Measurements from ENCODE around the gene ZC3H13.

The ZC3H13 gene

DNA sequence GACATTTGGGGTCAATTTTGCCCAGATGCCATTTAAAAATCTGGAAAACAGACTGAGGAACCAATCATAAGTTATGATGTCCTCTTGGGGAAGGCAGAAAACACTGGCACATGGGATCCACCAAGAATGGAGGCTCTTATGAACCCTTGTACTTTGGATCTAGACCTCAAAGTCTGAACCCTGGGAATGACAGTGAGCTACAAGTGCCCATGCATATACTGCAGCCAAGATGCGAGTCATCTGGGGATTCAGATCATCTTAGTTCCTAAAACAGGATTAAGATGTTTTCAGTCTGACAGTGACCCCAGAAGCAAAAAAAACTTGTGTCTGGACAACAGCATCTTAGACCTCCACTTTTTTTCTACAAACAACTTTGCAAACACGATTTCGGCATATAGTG is 100.8 kb downstream of the ZC3H13 start:
- Mint-ChIP-seq H3K36me3 (peaks cover 9 to 22% of the 10 kb centered on the region in 2 donors), H3K4me1 (peaks cover 2 to 13% of the 10 kb centered on the region in 2 donors), H3K9me3 (no peaks in the 10 kb centered on the region), H3K4me3 (no peak overlapping the region), H3K27me3 (no peaks in the 10 kb centered on the region), H3K27ac (no peak overlapping the region)
- ATAC-seq (replicated peaks) (no peak), DNase-seq (no peak)

DNA sequence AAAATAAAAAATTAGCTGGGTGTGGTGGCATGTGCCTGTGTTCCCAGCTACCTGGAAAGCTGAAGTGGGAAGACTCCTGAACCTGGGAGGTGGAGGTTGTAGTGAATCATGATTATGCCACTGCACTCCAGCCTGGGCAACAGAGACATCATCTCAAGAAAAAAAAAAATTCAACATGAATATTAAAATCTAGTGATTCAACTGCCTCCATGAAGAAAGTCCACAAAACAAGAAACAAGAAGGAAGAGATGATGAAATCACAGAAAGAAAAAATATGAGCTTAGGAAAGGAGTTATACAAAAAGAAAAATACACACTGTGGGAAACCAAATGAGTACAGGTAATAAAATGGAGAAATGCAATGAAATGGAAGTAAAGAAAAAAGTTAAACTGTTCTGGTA is 101.4 kb downstream of the ZC3H13 start:
- Mint-ChIP-seq H3K36me3 (peaks cover 8 to 17% of the 10 kb centered on the region in 2 donors), H3K9me3 (no peaks in the 10 kb centered on the region), H3K27ac (no peak overlapping the region), H3K4me3 (no peak overlapping the region), H3K4me1 (peaks cover 2 to 13% of the 10 kb centered on the region in 2 donors), H3K27me3 (no peaks in the 10 kb centered on the region)
- DNase-seq, result no peak
- ATAC-seq (replicated peaks), result no peak

DNA sequence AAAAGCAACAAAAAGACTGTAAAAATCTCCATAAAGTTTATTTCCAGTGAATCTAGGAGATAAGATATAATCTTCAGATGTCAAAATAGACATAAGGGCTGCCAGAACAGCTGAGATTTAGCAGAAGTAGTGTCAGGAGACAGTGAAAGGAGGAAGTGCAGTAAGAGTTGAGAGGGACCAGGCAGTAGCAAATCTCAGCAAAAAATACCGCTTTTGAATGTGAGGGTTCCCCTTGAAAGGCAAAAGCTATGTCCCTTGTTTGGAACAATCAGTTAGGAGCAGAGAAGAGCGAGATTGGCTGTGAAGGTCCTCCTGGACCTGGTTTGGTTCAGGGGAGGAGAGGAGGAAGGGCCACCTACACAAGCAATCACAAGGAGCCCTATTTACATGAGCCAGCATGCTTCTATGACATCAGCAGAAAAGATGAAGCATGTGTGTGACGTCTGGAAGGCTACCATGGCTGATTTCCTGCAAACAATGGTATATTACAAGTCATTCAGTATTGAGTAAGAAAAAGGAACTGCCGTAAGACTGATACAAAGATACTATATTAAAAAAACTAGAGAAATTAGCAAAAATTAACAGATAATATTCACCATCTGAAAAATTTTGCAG is 102.1 kb downstream of the ZC3H13 start:
- no peaks in the 10 kb centered on the region for H3K9me3 Mint-ChIP-seq
- H3K36me3 Mint-ChIP-seq, result peaks cover 5 to 12% of the 10 kb centered on the region in 2 donors
- DNase-seq (no peak), ATAC-seq (replicated peaks) (no peak)
- no peaks in the 10 kb centered on the region for H3K27me3 Mint-ChIP-seq
- peaks cover 2 to 13% of the 10 kb centered on the region in 2 donors for H3K4me1 Mint-ChIP-seq
- no peak overlapping the region for H3K27ac Mint-ChIP-seq
- H3K4me3 Mint-ChIP-seq, result no peak overlapping the region

DNA sequence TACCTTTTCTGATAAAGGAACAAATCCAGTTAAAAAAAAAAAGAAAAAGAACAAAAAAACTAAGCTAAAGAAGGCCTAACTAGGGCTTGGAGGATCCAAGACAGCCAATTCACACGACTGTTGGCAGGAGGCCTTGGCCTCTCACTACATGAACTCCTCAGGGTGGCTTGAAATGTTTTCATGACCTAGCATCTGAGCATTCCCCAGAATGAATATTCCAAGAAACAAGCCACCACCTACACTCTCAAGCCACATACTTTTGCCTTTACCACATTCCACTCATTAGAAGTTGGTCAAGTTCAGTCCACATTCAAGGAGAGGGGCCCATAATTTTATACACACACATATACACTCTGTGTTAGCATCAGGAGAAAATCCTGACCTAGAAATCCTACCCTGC is 103.4 kb downstream of the ZC3H13 start:
- no peak for ATAC-seq (replicated peaks)
- DNase-seq, result no peak
- Mint-ChIP-seq H3K4me1 (peaks cover 2 to 13% of the 10 kb centered on the region in 2 donors), H3K27ac (no peak overlapping the region), H3K36me3 (peaks cover 5 to 12% of the 10 kb centered on the region in 2 donors), H3K9me3 (no peaks in the 10 kb centered on the region), H3K4me3 (no peak overlapping the region), H3K27me3 (no peaks in the 10 kb centered on the region)

DNA sequence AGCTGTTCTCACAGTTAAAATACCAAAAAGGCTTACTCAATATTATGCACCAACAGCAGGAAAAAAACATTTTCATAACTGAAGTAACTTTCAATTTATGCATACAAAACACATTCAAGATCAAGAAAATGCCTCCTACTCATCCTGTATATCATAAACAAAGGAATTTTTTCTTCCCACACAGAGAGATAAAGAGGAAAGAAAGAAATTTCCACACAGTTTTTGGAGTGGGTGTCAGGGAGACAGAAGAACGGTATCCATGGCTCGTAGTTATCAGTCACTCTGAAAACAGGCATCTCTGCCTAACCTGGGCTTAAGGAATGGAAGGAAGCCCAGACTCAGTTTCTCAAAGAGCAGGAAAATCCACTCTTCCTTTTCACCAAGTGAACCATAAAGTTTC is 108.6 kb downstream of the ZC3H13 start:
- H3K9me3 Mint-ChIP-seq, result peaks cover 0 to 3% of the 10 kb centered on the region in 2 donors
- H3K36me3 Mint-ChIP-seq, result no peaks in the 10 kb centered on the region
- H3K4me3 Mint-ChIP-seq, result no peak overlapping the region
- H3K27ac Mint-ChIP-seq, result no peak overlapping the region
- no peaks in the 10 kb centered on the region for H3K4me1 Mint-ChIP-seq
- H3K27me3 Mint-ChIP-seq, result peaks cover 0 to 6% of the 10 kb centered on the region in 2 donors
- no peak for DNase-seq
- no peak for ATAC-seq (replicated peaks)

DNA sequence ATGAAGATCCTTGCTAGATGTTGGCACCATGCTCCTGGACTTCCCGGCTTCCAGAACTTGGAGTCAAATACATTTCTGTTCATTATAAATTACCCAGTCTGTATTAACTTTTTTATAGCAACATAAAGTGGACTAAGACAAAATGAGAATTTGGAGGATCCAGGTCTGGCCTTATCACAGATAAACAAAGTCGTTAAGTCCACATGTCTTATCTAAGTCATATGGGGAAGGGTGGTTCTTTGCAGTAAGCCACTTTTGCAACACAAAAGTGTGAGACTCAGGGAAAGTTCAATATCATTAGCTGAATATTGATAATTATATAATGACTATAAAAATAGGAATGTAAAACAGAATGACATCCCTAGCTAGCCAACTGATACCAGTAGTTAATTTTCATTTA is 109.4 kb downstream of the ZC3H13 start:
- DNase-seq (no peak), ATAC-seq (replicated peaks) (no peak)
- peaks cover 0 to 6% of the 10 kb centered on the region in 2 donors for H3K27me3 Mint-ChIP-seq
- H3K4me1 Mint-ChIP-seq, result no peaks in the 10 kb centered on the region
- H3K36me3 Mint-ChIP-seq, result no peaks in the 10 kb centered on the region
- H3K4me3 Mint-ChIP-seq, result no peak overlapping the region
- no peak overlapping the region for H3K27ac Mint-ChIP-seq
- peaks cover 0 to 3% of the 10 kb centered on the region in 2 donors for H3K9me3 Mint-ChIP-seq

DNA sequence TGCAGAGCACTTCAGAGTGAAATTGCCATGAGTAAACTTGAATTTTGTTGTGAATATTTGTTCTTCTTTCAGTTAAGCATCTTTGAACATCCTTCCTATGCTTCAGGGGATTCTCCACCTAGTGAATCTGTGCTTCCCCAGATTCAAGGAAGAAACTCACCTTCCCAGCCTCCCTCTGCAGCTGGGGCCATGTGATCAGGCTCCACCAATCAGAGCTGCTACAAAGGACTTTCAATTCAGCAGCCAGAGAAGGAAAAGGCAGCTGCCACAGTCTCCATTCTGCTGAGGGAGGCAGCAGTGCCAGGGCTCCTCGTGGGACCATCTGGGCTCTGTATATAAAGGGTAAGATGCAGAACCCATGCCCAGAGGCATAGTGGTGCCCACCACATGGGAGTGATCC is 111.3 kb downstream of the ZC3H13 start:
- Mint-ChIP-seq H3K27me3 (peaks cover 0 to 6% of the 10 kb centered on the region in 2 donors), H3K4me3 (no peak overlapping the region), H3K27ac (no peak overlapping the region), H3K4me1 (no peaks in the 10 kb centered on the region), H3K36me3 (no peaks in the 10 kb centered on the region), H3K9me3 (peaks cover 0 to 3% of the 10 kb centered on the region in 2 donors)
- DNase-seq, result no peak
- ATAC-seq (replicated peaks), result no peak

DNA sequence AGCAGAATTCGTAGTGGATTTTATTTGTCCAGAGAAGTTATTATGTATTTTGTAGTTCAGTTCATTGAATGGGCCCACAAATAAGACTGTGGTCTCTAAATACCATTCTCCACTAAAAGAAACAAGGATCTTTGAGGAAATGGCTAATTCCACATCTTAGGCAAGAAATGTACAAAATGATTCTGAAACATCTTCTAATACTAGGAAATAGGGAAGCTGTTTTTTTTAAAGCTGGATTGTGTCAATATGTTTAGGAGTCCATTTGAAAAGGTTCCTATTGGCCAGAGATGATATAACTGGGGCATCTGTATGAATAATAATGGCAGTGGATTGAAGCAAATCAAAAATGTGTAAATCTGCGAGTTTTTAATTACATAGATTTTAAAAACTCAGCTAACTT is 112.5 kb downstream of the ZC3H13 start:
- no peak overlapping the region for H3K27ac Mint-ChIP-seq
- H3K36me3 Mint-ChIP-seq, result no peaks in the 10 kb centered on the region
- H3K4me1 Mint-ChIP-seq, result no peaks in the 10 kb centered on the region
- no peak overlapping the region for H3K4me3 Mint-ChIP-seq
- peaks cover 0 to 8% of the 10 kb centered on the region in 2 donors for H3K27me3 Mint-ChIP-seq
- DNase-seq (no peak), ATAC-seq (replicated peaks) (no peak)
- H3K9me3 Mint-ChIP-seq, result peaks cover 0 to 3% of the 10 kb centered on the region in 2 donors

DNA sequence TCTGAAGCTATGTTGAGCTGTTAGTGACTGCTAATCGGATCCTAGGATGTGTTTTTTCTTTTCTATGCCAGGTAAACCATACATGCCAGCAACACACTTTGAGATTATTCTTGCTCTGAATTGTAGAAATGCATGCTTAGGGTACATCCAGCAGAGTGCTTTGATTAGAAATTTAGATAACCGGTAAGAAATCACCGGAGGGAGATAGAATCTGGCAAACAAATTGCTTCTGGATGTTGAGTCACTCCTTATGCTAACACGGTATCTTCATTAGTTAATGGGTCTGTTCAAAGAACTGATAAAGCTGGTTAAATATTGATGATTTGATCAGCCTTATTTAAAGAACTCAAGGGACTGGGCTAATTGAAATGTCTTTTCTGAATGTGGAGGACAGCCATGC is 115.9 kb downstream of the ZC3H13 start:
- Mint-ChIP-seq H3K4me1 (no peaks in the 10 kb centered on the region), H3K27me3 (peaks cover 12 to 21% of the 10 kb centered on the region in 2 donors), H3K4me3 (no peak overlapping the region), H3K9me3 (no peaks in the 10 kb centered on the region), H3K27ac (no peak overlapping the region), H3K36me3 (no peaks in the 10 kb centered on the region)
- no peak for DNase-seq
- no peak for ATAC-seq (replicated peaks)

DNA sequence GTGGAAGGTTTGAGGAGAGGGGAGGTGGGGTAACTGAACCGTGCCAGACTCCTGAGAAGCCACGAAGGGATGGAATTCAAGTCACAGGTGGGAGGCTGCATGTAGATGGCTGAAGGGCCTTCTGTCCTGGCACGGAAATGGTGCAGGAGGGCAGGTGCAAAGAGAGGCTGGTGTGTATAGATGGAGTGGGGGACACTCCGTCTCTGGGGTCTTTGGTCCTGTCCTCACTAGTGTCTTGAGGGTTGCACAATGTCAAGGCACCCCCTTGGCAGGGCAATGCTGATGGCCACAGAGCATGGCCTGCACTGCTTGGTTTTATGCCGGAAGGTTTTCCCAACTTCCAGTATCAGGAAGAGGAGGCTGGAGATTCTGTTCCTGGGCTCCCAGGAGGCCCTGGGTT is 118.3 kb downstream of the ZC3H13 start:
- ATAC-seq (replicated peaks) (no peak), DNase-seq (no peak)
- no peaks in the 10 kb centered on the region for H3K9me3 Mint-ChIP-seq
- H3K27me3 Mint-ChIP-seq, result peaks cover 12 to 21% of the 10 kb centered on the region in 2 donors
- H3K27ac Mint-ChIP-seq, result no peak overlapping the region
- H3K36me3 Mint-ChIP-seq, result no peaks in the 10 kb centered on the region
- H3K4me3 Mint-ChIP-seq, result no peak overlapping the region
- H3K4me1 Mint-ChIP-seq, result no peaks in the 10 kb centered on the region

DNA sequence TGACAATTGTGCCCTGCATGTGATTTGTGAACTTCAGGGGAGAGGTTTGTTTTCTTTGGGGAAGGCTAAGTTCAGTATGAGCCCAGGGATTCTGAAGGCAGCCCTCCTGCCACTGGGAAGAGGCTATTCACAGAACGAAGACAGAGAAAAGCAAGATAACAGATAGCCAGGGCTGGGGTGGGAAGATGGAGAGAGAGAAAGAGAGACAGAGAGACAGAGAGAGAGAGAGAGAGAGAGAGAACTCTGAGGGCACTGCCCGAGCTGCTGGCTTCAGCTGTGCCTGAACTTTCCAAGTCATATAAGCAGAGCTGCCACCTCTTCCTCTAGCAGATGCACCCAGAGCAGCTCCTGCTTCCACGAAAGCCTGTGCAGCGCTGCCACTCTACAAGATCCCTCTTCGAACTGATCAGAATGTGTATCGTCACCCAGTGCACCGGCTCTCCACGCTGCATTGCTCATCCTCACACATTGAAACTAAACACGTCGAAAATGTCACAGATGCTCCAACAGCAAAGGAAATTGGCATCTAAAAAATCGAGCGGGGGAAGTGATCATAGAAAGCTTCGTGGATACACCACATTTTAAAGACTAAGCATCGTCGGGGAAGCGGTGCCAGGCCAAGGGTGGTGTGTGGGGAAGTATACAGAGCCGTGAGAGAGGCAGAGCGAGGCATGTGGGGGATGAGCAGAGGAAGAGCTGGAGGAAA is 119.2 kb downstream of the ZC3H13 start:
- Mint-ChIP-seq H3K27me3 (peaks cover 12 to 21% of the 10 kb centered on the region in 2 donors), H3K4me3 (no peak overlapping the region), H3K4me1 (no peaks in the 10 kb centered on the region), H3K27ac (no peak overlapping the region), H3K9me3 (no peaks in the 10 kb centered on the region), H3K36me3 (no peaks in the 10 kb centered on the region)
- ATAC-seq (replicated peaks), result no peak
- no peak for DNase-seq

DNA sequence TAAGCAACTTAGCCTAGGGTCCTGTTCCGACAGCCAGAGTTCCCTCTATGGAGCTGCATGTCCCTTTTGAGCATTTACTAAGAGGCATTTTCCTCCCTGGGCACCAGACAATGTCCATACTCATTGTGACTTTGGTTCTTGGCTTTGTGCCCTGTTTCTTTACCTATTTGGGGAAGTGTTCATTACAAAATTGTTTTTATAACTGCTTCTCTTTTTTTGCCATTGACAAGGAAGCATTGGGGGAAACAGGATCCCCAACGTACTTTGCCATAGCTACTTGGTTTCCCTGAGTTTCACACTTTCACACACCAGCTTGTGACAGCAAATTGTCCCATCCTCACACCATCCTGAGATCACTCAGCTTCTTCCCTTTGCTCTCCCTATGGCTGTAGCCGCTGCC is 119.9 kb downstream of the ZC3H13 start:
- Mint-ChIP-seq H3K4me1 (no peaks in the 10 kb centered on the region), H3K27me3 (peaks cover 12 to 21% of the 10 kb centered on the region in 2 donors), H3K9me3 (no peaks in the 10 kb centered on the region), H3K4me3 (no peak overlapping the region), H3K36me3 (no peaks in the 10 kb centered on the region), H3K27ac (no peak overlapping the region)
- ATAC-seq (replicated peaks) (no peak), DNase-seq (no peak)

DNA sequence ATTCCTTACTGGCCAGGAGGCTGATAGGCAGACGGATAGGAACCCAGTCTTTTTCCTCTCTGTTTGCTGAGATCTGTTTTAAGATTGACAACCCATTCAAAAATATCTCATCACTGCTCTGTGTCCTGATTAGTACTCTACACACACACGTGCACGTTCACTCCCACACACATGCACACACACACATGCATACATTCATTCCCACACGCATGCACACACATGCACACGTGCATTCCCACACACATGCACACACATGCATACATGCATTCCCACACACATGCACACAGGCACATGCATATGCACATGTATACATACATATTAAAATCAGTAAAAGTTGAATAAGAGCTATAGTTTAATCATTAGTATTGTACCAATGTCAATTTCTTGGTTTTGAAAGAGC is 120.4 kb downstream of the ZC3H13 start:
- H3K27me3 Mint-ChIP-seq, result peaks cover 12 to 21% of the 10 kb centered on the region in 2 donors
- no peaks in the 10 kb centered on the region for H3K4me1 Mint-ChIP-seq
- no peak for ATAC-seq (replicated peaks)
- no peak for DNase-seq
- no peaks in the 10 kb centered on the region for H3K36me3 Mint-ChIP-seq
- no peak overlapping the region for H3K4me3 Mint-ChIP-seq
- no peak overlapping the region for H3K27ac Mint-ChIP-seq
- no peaks in the 10 kb centered on the region for H3K9me3 Mint-ChIP-seq

DNA sequence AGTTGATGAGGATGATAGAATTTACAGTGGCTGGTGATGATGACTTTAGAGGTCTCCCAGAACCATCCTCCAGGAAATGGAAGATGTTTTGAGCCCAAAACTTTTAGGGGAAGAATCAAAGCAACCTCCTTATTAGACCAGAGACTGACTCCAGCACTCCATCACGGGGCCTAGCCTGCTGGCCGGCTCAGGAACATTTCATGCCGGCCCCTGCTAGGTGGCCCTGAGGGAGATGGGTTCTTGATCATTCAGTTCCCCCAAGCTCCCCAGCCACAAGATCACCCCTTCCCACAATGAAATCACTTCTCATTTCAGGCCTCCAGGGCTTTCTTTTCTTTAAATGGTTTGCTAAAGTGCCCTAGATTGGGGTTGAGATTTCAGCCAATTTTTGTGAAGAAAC is 121.3 kb downstream of the ZC3H13 start:
- Mint-ChIP-seq H3K36me3 (no peaks in the 10 kb centered on the region), H3K4me3 (no peak overlapping the region), H3K27ac (no peak overlapping the region), H3K27me3 (peaks cover 12 to 21% of the 10 kb centered on the region in 2 donors), H3K9me3 (no peaks in the 10 kb centered on the region), H3K4me1 (no peaks in the 10 kb centered on the region)
- DNase-seq (no peak), ATAC-seq (replicated peaks) (no peak)

DNA sequence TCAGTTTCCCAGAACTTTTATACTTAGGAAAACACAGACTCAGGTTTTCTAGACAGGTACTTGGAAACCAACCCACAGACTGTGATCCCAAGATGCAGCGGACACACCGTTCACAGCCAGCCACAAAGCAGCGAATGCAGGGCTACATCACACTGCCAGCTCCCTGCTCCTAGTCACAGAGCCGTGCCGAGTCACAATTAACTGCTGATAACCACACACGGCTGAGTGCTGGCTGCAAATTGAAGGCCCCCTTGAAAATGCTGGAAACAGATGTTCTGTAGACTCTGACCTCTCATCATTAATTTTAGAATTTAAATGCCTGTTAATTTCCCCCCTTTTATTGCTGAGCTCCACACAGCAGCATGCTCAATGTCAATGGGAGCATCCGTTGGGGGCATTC is 122.4 kb downstream of the ZC3H13 start:
- Mint-ChIP-seq H3K27me3 (peaks cover 12 to 20% of the 10 kb centered on the region in 2 donors), H3K4me1 (no peaks in the 10 kb centered on the region), H3K27ac (no peak overlapping the region), H3K9me3 (no peaks in the 10 kb centered on the region), H3K36me3 (no peaks in the 10 kb centered on the region), H3K4me3 (no peak overlapping the region)
- DNase-seq (no peak), ATAC-seq (replicated peaks) (no peak)
